ENCODE data around the gene PLA2G6. TPM values are rescaled to one million over a fixed set of nuclear protein-coding genes. Genes with fewer than 3 reads are reported as not detected.
A peak's percentile ranks its signal among the peaks of the same experiment; 100 is the strongest.

The PLA2G6 gene
- total and polyA plus RNA-seq, 2 of the 4 experiments (the other 2 are of a cell fraction), result 6.1 to 10.3 TPM

DNA sequence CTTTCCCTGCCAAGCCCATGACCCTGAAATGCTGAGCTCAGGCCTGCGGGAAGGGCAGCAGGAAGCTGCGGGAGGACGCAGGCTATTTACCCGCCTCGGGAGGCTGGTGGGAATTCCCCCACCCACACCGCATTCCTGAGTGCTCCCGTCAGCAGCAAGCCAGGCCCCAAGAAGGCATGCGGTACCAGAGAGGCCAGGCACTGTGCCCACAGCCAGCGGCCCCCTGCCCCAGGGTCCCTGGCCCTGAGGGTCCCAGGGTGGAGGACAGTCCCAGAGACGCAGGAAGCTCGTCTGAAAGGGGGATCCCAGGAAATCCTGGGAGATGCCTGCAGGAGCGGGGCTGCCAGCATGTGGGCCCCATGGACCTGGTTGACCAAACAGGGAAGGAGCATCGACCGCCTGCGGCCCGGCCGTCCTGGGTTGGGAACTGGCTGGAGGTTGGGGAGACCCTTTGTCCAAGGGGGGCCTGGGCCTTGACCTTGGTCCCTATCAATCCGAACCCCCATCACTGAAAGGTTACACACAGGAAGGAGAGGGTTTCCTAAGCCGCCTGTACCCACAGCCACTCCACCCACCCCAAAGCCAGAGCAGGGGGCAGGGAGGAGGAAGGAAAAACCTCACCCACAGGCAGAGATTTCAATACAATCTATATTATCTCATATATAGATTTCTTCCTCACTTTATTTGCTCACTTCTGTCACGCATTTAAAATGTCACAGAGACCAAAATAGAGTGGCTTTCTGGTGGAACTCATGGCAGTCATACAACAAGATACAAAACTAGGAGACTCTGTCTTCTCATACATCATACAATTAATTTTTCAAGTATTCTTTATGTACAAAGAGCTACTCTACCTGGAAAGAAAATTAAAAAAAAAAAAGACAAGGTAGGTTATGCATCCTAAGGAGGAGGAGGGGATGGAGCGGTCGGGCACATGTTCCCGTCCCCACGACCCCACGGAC is 37.3 kb upstream of the PLA2G6 start:
- Histone ChIP-seq H2AK5ac (ENCODE audit: low read depth, low read length) (peak overlapping the region; percentile 100), H2AK9ac (replicated peaks; ENCODE audit: low read depth, low read length, poor library complexity) (peak overlapping the region; percentile 100), H3K23ac (ENCODE audit: low read depth, low read length) (peak overlapping the region; percentile 85; the same call in 1 of the 2 replicates), H2BK20ac (ENCODE audit: low read depth, low read length) (peak overlapping the region; percentile 96), H4K8ac (ENCODE audit: low read depth in 2 of 2, low read length in 2 of 2) (peak overlapping the region; percentile 96 to 99), H3K4ac (ENCODE audit: low read depth, low read length) (peak overlapping the region; percentile 98), H3K18ac (ENCODE audit: low read depth, low read length) (peak overlapping the region; percentile 81), H3K9me1 (ENCODE audit: insufficient read depth, low read length) (peaks cover 14% of the 10 kb centered on the region), H3K4me2 (ENCODE audit: low read depth, low read length) (no peak overlapping the region), H3K36me3 (ENCODE audit: control insufficient read depth, insufficient read depth, low read length) (peaks cover 48% of the 10 kb centered on the region), H3K9ac (ENCODE audit: low read depth, low read length) (no peak overlapping the region), H3K4me1 (ENCODE audit: control insufficient read depth, insufficient read depth, low read length) (peaks cover 29% of the 10 kb centered on the region), H3K27ac (ENCODE audit: insufficient read depth, low read length) (peak overlapping the region; percentile 95), H4K91ac (ENCODE audit: insufficient read depth, low read depth, low read length) (peak overlapping the region; percentile 99), H3K14ac (replicated peaks; ENCODE audit: low read depth, low read length) (peak overlapping the region; percentile 98), H2BK120ac (ENCODE audit: low read depth, low read length) (peak overlapping the region; percentile 98), H2BK5ac (ENCODE audit: low read depth, low read length, poor library complexity, severe bottlenecking) (peak overlapping the region; percentile 98), H2BK15ac (ENCODE audit: low read depth, low read length) (peak overlapping the region; percentile 93; the same call in 2 of the 3 replicates), H3K4me3 (ENCODE audit: insufficient read depth, low read depth, low read length) (no peak overlapping the region), H4K20me1 (ENCODE audit: insufficient read depth, low read length) (peaks cover 8% of the 10 kb centered on the region), H3K56ac (ENCODE audit: extremely low read depth, insufficient read depth, low read length) (peak overlapping the region; percentile 79), H4K5ac (ENCODE audit: low read depth, low read length) (peak overlapping the region; percentile 91), H3K9me3 (ENCODE audit: control insufficient read depth, insufficient read depth, low read length) (no peaks in the 10 kb centered on the region), H3K79me1 (ENCODE audit: low read depth in 1 of 2, low read length in 2 of 2) (peaks cover 21 to 49% of the 10 kb centered on the region in 2 experiments), H2AFZ (replicated peaks; ENCODE audit: low read length, poor library complexity) (peak overlapping the region; percentile 69), H3K27me3 (ENCODE audit: control insufficient read depth, insufficient read depth, low read length) (no peaks in the 10 kb centered on the region)
- peak; percentile 83 for ATAC-seq (ENCODE audit: low read depth)
- DNase-seq, result peak; percentile 97
- dilution Hi-C loops (cut with HindIII; ENCODE audit: low sequenced_read_pairs, unreplicated experiment) (no loop called here), intact Hi-C loops (cut with micrococcal nuclease) (loop anchor here (1.0 kb wide), 1 partner anchor 65 kb away; no protein-coding TSS in a partner anchor), in situ Hi-C loops (cut with MboI; ENCODE audit: low sequenced_read_pairs) (no loop called here)
- POLR2A ChIA-PET (ENCODE audit: unreplicated experiment), result no interaction called here
- 10% methylated on average over 2 of the region's 25 CpGs; no CpG with 5 or more reads in 1 of the 2 experiments for WGBS, 2 experiments (ENCODE audit: extremely low coverage in 2 of 2, insufficient read length in 1 of 2)
- CTCF ChIA-PET, result interaction anchor here (0.6 to 2.0 kb wide), 3 partner anchors 105 to 108 kb away, joined by 3 to 6 read pairs (median 3); no protein-coding TSS in a partner anchor
- BruUV-seq (replicated peaks), result no TSS peak
- peak; percentile 68 for TF ChIP-seq FOS (IDR thresholded peaks at IDR 0.05; ENCODE audit: low read depth, low read length)
- TF ChIP-seq, protein P1, sequence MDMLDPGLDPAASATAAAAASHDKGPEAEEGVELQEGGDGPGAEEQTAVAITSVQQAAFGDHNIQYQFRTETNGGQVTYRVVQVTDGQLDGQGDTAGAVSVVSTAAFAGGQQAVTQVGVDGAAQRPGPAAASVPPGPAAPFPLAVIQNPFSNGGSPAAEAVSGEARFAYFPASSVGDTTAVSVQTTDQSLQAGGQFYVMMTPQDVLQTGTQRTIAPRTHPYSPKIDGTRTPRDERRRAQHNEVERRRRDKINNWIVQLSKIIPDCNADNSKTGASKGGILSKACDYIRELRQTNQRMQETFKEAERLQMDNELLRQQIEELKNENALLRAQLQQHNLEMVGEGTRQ (IDR thresholded peaks at IDR 0.05; ENCODE audit: low read depth, low read length), result no peak
- no peak for TF ChIP-seq MXI1 (IDR thresholded peaks at IDR 0.05; ENCODE audit: borderline replicate concordance, low read depth, low read length)
- peak; percentile 34; the same call in 1 of the 2 replicates for TF ChIP-seq BHLHE40 (IDR thresholded peaks at IDR 0.05; ENCODE audit: low read depth, low read length)
- peak; percentile 47; the same call in 1 of the 2 replicates for TF ChIP-seq MAZ (IDR thresholded peaks at IDR 0.05; ENCODE audit: borderline replicate concordance, low read depth, low read length)
- TF ChIP-seq NFE2L2 (IDR thresholded peaks at IDR 0.05; ENCODE audit: low read depth, low read length), result peak; percentile 49; the same call in 1 of the 2 replicates
- TF ChIP-seq RCOR1 (IDR thresholded peaks at IDR 0.05; ENCODE audit: insufficient replicate concordance, low read length), result no peak
- TF ChIP-seq CEBPB (IDR thresholded peaks at IDR 0.05; ENCODE audit: low read depth, low read length), result no peak
- peak; percentile 71 for TF ChIP-seq POLR2A (IDR thresholded peaks at IDR 0.05; ENCODE audit: low read depth, low read length)
- TF ChIP-seq RFX5 (IDR thresholded peaks at IDR 0.05; ENCODE audit: low read depth, low read length), result no peak
- TF ChIP-seq, protein P2, sequence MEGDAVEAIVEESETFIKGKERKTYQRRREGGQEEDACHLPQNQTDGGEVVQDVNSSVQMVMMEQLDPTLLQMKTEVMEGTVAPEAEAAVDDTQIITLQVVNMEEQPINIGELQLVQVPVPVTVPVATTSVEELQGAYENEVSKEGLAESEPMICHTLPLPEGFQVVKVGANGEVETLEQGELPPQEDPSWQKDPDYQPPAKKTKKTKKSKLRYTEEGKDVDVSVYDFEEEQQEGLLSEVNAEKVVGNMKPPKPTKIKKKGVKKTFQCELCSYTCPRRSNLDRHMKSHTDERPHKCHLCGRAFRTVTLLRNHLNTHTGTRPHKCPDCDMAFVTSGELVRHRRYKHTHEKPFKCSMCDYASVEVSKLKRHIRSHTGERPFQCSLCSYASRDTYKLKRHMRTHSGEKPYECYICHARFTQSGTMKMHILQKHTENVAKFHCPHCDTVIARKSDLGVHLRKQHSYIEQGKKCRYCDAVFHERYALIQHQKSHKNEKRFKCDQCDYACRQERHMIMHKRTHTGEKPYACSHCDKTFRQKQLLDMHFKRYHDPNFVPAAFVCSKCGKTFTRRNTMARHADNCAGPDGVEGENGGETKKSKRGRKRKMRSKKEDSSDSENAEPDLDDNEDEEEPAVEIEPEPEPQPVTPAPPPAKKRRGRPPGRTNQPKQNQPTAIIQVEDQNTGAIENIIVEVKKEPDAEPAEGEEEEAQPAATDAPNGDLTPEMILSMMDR (conservative IDR thresholded peaks at IDR 0.05; ENCODE audit: low read depth, low read length), result no peak
- TF ChIP-seq SMC3 (IDR thresholded peaks at IDR 0.05; ENCODE audit: low read depth, low read length), result no peak
- TF ChIP-seq CHD1 (IDR thresholded peaks at IDR 0.05; ENCODE audit: low read depth, low read length), result no peak; the same call in 1 of the 2 replicates
- TF ChIP-seq MAFK (IDR thresholded peaks at IDR 0.05; ENCODE audit: low read depth, low read length), result peak; percentile 88

All from IMR-90 (cell line).